GM12801 (cell line): Measurements from ENCODE around the gene PNP.

Experiments used
- CTCF ChIP-seq: IDR thresholded peaks from one replicate; pipeline ENCODE4 v1.5.1; 2011; ENCODE audit warnings: control low read depth; ENCODE audit not compliant: insufficient read length; ENCODE audit errors: extremely low read depth

PNP gene

GRCh38 chr14:20458031-20458789, 11.0 kb upstream of the PNP start:
- no peak for TF ChIP-seq CTCF

GRCh38 chr14:20460458-20461224, 8.6 kb upstream of the PNP start:
- no peak for TF ChIP-seq CTCF

DNA sequence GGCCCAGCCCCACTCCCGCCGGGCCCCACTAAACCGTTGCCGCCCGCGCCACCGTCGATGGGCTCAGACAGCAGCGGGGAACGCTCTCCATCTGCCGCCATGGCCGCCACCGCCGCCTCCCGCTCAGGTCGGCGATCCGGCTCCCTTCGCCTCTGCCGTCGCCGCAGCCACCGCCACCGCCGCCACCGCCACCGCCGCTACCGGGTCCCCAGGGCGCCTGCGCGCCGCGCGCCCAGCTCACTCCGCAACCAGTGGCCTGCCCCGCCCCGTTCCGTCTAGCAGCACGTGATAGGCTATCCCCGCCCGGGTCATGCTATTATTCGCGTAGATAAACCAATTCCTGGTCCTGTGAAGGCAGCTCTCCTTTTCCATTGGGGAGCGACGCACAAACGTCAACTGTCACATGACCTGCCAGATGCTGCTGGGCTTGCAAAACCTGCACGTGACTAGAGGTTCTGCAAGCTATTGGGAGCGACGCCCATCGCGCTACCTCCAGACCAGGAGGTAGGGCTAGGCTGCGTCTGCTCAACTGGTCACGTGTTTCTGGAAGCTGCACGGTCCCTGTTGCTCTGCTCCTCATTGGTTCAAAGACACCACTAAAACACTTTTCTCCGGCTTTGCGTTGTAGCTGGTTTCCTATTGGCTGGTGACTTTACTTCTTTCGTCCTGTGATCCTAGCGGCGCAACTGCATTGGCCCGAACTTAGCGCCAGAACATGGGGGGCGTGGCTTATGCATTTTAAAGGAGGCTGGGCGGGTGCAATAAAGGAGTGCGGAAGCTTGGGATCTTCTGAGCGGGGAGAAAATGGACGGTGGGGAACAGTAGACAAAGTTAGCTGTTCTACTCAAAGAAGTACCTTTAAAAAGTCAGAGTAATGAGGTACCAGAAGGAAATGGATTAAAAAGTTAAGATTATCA, 7.7 kb upstream of the PNP start, which contains the start of gene PIP4P1:
PIP4P1 (minus strand) TSS at position 210 of the 917 bp plus-strand sequence; CDS start at position 101, 109 bp downstream.
- no peak for TF ChIP-seq CTCF

DNA sequence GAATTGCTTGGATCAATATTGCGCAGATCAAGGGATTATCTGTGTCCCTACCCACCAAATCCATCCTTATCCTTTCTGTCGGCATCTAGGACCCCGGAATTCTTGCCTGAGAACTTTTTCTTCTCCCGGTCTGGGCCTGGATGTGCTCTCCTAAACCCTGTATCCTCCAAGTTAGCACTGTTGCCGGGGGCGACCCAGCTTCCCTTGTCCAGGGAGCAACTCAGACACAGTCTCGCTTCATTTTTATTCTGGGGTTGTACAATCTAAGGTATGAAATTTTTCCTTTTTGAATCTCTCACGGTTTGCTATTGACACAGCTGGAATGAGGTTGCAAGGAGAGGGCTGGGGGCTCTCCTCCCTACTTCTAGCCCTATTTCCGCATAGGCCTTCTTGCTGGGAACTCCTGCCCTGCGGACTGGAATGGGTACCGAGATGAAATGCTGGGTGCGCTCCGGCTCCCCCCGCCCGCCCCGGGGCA, 403 bp upstream of the PNP start:
- no peak for TF ChIP-seq CTCF

- no peak for TF ChIP-seq CTCF
Measured at GRCh38 chr14:20469890-20470602, 840 bp downstream of the PNP start.

DNA sequence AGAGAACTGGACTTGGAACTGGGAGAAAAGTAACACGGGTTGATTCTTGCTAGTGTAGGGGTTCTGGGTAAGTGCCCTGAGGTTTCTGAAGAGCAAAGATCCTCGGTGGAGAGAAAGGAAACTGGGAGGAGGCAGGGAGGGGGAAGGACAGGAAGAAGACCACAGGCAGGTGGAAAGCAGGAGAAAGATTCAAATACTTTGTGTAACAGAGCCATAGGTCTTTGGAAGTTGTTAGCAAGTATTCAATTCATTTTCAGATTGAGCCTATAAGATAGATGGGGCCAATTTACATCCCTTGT, 1.3 kb downstream of the PNP start:
- TF ChIP-seq CTCF = no peak
